Right lobe of liver (tissue), 4 donors: ENCODE results near the gene MYLK.

Source experiments
- CTCF ChIP-seq, 4 donors: fragments of 200-600 bp in 3 of 4; fragments of 450-650 bp in 1 of 4; IDR thresholded peaks; one replicate each; pipeline versions ENCODE4 v1.5.1 to v1.8.0; 2016 to 2022; ENCODE audit warnings: antibody characterized with exemption in 4 of 4, mild to moderate bottlenecking in 2 of 4
- POLR2A ChIP-seq: fragments of 450-650 bp; IDR thresholded peaks from one replicate; pipeline ENCODE4 v1.6.1; 2017; ENCODE audit warnings: antibody characterized with exemption, mild to moderate bottlenecking
- donor health status: DM: no; HTN: no; CAD: no.
- donor health status: DM: no; HTN: no; CAD: no.
- donor health status: DM: no; HTN: yes; CAD: no.

- TF ChIP-seq CTCF (IDR thresholded peaks at IDR 0.05) (no peak), POLR2A (no peak)
Measured at GRCh38 chr3:123808812-123809211, 75.3 kb downstream of the MYLK start.
